ENCODE data around the gene IRF2BP2.
A peak's percentile ranks its signal among the peaks of the same experiment; 100 is the strongest.

IRF2BP2 gene

DNA sequence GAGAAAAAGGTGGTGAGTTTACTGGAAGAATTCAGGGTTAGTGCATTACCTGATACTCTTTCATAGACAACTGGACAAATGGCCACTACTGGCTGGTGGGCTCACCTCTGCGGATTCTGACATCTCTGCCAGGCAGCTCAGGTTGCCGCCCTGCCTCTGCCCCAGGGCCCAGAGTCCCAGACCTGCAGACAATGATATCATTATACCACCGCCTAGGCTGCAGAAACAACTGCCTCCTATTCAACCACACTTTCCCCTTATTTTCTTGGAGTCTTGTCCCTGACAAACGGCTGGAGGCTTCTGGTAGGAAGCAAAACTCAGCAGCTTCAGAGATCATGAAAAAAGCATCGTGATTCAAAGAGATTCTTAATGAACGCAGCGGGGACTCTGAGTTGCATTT is 37.0 kb downstream of the IRF2BP2 start:
- no peaks in the 10 kb centered on the region for H3K36me3 Mint-ChIP-seq
- H3K4me1 Mint-ChIP-seq, result no peaks in the 10 kb centered on the region
- no peak overlapping the region for H3K27ac Mint-ChIP-seq
- no peak overlapping the region for H3K4me3 Mint-ChIP-seq
- DNase-seq (ENCODE audit: low spot score in 2 of 2), result no peak
- no peak for ATAC-seq
- no peaks in the 10 kb centered on the region for H3K9me3 Mint-ChIP-seq

DNA sequence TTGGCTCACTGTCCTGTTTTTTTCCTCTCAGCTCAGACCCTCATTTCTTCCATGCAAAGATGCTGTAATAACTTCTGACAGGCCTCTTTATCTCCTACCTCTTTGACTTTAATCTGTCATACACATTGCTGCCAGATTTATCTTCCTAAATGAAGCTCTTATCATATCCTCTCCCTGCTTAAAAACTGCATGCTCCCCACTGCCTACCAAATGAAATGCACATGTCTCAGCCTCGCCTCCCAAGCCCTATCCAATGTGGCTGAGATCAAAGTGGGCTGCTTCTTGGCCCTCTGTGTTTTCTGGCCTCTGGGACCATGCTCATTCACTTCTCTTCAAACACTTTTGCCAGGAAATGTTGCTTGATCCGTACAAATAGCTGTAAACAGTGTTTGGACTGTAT is 38.3 kb downstream of the IRF2BP2 start:
- no peaks in the 10 kb centered on the region for H3K4me1 Mint-ChIP-seq
- H3K27ac Mint-ChIP-seq, result no peak overlapping the region
- H3K36me3 Mint-ChIP-seq, result no peaks in the 10 kb centered on the region
- DNase-seq (ENCODE audit: low spot score in 2 of 2) (no peak), ATAC-seq (no peak)
- no peaks in the 10 kb centered on the region for H3K9me3 Mint-ChIP-seq
- no peak overlapping the region for H3K4me3 Mint-ChIP-seq

DNA sequence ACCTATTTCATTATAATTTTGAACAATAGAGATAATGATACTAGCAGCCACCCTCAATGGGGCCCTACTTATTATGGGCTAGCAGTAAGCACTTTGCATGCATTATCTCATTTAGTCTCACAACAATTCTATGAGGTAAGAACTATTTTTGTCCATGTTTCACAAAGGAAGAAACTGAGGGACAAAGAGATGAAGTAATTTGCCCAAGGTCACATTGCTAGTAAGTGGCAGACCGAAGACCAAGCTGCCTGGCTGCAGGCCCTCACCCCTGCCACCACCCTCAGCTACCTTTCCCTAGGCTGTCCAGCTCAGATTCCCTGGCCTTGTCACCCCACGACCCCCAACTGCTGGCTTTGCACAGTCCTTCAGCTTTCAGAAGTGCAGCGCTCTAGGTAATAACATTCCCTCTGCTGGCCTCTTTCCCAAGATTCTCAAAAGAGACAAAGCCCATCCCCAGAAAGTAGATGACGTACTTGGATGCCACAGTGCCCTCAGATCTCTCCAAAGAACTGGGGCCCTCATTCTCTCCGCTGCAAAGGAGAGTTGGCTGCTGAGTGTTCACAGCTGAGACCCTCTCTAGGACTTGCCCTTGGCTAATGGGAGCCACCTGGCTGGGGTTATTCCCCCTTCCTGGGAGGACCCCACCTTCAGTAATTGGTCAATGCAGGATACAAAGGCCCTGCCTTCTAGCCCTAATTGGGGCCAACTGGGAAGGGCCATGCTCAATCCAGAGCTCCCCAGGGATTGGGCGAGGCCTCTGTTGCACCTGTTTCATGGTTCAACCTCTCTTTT is 39.5 kb downstream of the IRF2BP2 start:
- Mint-ChIP-seq H3K36me3 (no peaks in the 10 kb centered on the region), H3K4me3 (no peak overlapping the region), H3K9me3 (no peaks in the 10 kb centered on the region), H3K27ac (no peak overlapping the region), H3K4me1 (no peaks in the 10 kb centered on the region)
- no peak for DNase-seq (ENCODE audit: low spot score in 2 of 2)
- ATAC-seq, result no peak

DNA sequence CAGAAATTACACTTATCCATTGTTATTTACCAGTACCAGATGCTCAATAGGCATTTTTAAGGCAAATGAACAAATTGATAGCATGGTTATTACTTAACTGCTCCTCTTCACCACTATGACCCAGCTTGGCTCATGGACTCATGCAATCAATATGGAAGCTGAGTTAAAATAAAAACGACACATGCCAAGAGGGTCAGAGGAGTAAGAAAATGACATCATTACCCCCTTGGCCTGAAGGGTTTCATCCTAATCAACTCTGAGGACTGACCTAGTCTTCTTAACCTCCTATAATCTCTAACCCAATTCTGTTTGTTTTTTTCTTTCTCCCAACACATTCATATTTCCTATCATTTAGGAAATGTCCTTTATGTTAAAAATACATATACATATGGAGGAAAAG is 41.6 kb downstream of the IRF2BP2 start:
- Mint-ChIP-seq H3K27ac (no peak overlapping the region), H3K9me3 (no peaks in the 10 kb centered on the region), H3K4me1 (no peaks in the 10 kb centered on the region), H3K4me3 (no peak overlapping the region), H3K36me3 (no peaks in the 10 kb centered on the region)
- DNase-seq (ENCODE audit: low spot score in 2 of 2) (no peak), ATAC-seq (no peak)

DNA sequence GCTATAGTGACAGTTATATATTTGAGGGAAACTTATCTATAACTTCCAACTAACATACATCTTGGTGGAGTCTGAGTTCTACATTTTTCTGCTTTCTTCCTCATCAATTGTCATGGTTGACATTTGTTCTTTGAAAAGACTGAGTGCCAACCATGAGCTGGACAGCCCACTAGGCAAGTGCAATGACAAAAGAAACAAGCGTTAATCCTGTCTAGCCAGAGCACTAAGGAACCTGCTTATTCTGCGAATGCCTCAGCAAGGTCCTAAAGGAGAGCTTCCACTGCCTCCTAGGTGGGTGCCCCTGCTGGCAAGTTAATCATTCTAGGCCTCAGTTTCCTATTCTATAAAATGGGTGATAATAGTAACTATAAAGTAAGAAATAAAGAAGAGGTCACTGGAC is 44.8 kb downstream of the IRF2BP2 start:
- no peak for DNase-seq (ENCODE audit: low spot score in 2 of 2)
- H3K27ac Mint-ChIP-seq, result no peak overlapping the region
- H3K4me3 Mint-ChIP-seq, result no peak overlapping the region
- no peaks in the 10 kb centered on the region for H3K4me1 Mint-ChIP-seq
- H3K9me3 Mint-ChIP-seq, result no peaks in the 10 kb centered on the region
- no peaks in the 10 kb centered on the region for H3K36me3 Mint-ChIP-seq
- ATAC-seq, result no peak

DNA sequence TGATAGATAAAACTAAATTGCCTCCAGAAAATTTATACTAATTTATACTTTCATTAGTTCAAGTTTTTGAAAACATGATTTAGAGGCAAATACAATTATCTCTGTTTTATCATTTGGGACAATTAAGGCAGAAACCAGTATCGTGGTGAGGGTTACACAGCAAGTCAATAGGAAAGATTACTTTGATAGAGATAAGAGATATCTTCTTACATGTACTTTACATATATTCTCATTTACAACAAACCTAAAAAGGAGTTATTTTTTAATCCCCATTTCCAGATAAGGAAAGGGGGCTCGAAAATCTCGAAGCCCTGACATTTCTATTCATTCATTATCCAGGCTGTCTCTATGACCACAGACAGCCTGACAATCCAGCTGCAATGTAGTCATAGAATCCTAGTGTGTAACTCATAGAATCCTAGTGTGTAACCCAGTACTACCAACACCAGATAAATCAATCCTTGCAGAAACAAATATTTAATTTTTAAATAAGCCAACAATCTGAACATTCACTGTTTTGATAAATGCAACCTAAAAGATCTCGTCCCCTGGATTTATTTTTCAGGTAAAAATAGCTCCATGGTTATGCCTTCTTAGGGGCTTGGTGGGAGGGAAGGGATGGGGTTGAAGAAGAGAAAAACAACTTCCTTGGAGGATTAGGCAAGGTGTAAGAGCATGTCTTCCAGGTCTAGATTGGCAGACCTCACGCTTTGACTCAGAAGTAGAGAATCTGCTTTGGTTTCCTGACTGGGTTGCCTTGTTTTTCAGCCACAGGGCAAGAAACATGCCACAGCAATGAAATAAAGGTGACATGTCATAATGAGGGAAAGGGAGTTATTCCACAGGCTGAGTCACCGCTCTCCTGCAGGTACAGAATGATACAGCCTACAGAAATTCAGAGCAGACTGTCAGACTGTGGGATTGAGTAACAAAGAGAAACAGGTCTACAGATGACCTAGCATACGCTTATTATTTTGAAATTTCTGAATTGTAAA is 45.6 kb downstream of the IRF2BP2 start:
- no peak for DNase-seq (ENCODE audit: low spot score in 2 of 2)

DNA sequence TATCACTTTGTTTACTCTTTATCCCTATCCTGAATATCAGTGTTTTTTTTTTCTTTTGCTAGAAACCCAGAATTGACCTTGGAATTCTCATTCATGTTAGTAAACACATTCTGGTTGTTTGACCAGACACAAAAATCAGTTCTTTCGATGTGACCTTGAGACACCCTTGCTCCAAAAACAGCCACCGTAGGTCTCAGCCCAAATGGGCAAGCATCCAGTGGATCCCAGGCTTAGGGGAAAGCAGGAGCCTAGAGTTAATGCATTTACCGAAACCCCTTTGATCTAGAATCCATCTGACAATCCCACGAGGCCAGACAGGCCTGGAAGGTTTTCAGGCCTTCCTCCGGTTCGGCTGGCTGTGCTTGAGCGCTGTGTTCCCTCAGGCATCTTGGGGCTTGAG is 47.6 kb downstream of the IRF2BP2 start:
- ATAC-seq, result no peak

More for the DNA sequence above, 45.6 kb downstream of the IRF2BP2 start:
- H3K36me3 Mint-ChIP-seq, result no peaks in the 10 kb centered on the region
- no peak overlapping the region for H3K27ac Mint-ChIP-seq
- no peaks in the 10 kb centered on the region for H3K9me3 Mint-ChIP-seq
- no peak overlapping the region for H3K4me3 Mint-ChIP-seq
- H3K4me1 Mint-ChIP-seq, result no peaks in the 10 kb centered on the region
- peak; percentile 81 for ATAC-seq

DNA sequence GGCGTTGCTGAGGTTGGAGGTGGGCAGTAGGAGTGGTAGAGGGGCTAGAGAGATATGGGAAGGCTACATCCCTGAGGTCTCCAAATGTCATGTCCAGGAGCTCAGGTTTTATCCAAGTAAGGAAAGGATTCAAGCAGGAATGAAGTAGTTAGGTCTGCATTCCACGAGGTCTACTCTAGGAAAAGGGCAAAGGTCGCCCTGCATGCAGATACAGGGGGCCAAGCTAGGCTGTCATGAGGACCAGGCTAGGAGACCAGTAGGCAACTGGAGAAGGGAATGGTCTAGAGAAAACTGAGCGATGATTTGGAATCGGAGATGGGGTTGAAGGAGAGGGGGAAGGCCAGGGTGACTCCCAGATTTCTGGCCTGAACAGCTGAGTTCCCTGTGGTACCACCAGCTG is 48.7 kb downstream of the IRF2BP2 start:
- peak overlapping the region; percentile 3 for H3K27ac Mint-ChIP-seq
- H3K4me3 Mint-ChIP-seq, result no peak overlapping the region
- H3K4me1 Mint-ChIP-seq, result no peaks in the 10 kb centered on the region
- ATAC-seq, result no peak
- H3K9me3 Mint-ChIP-seq, result no peaks in the 10 kb centered on the region
- no peaks in the 10 kb centered on the region for H3K36me3 Mint-ChIP-seq
- no peak for DNase-seq (ENCODE audit: low spot score in 2 of 2)

More for the DNA sequence above, 47.6 kb downstream of the IRF2BP2 start:
- H3K4me1 Mint-ChIP-seq, result no peaks in the 10 kb centered on the region
- DNase-seq (ENCODE audit: low spot score in 2 of 2), result no peak
- no peak overlapping the region for H3K4me3 Mint-ChIP-seq
- no peaks in the 10 kb centered on the region for H3K9me3 Mint-ChIP-seq
- H3K36me3 Mint-ChIP-seq, result no peaks in the 10 kb centered on the region
- no peak overlapping the region for H3K27ac Mint-ChIP-seq

DNA sequence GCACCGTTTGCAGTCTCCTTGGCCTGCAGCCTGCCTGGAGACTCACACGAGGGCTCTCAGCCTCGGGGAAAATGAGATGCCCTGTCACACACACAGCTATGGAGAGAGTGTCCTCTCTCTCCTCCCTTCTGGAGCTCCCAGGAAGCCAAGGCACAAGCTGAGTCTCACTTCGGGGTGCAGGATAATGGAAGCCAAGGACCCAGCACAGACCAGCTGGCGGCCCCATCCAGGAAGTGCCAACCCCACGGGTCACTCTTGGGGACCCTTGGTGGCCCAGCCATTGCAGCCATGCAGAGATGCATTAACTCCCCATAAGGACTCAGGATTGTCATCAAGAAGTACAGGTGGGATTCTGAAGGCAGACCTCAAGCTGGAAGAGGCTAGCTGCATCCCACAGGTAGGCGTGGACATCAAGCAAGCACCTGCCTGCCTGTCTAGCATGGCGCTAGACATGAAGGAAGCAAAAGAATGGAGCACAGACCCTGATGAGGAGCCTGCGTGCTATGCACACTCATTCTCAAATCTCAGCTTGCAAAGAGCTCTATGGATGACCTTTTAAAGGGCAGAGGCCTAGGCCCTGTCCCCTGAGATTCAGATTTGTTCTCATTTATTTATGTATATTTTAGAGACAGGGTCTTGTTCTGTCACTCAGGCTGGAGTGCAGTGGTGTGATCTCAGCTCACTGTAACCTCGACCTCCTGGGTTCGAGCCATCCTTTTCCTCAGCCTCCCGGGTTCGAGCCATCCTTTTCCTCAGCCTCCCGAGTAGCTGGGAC is 49.9 kb downstream of the IRF2BP2 start:
- Mint-ChIP-seq H3K9me3 (no peaks in the 10 kb centered on the region), H3K27ac (no peak overlapping the region), H3K4me1 (no peaks in the 10 kb centered on the region), H3K4me3 (no peak overlapping the region), H3K36me3 (no peaks in the 10 kb centered on the region)
- DNase-seq (ENCODE audit: low spot score in 2 of 2) (no peak), ATAC-seq (no peak)

DNA sequence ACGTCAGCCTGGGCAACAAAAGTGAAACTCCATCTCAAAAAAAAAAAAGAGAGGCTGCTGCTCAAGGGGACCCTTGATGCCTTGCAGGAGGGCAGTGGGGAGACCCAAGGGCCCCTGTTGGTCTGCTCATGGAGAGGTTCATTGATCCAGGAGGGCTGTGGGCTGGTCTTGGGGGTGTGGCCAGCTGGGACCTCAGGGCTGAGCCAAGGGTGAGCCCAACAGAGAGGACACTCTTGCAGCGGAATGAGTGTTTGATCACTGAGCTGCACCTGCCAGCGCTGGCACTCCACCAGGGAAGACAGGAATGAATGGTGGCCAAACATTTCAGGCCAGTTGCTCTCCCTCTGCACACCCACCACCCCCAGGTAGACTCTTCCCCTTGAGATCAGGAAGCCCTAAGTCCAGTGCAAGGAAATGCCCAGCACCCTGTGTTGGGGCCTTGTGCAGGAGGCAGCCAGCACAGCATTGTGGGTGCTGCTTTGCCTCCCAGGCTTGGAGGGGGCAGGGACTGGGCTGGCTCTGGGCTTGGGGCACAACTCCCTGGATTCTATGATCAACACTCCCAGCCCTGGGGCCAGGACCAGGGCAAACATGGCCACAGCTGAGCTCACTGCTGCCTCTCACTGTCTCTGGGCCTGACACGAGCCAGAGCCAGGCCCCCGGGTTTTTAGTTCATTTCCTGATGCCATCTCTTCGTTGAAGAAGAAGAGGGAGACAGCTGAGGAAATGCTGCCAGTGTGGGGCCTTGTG is 50.7 kb downstream of the IRF2BP2 start:
- DNase-seq (ENCODE audit: low spot score in 2 of 2), result no peak
- no peak for ATAC-seq
- Mint-ChIP-seq H3K4me1 (no peaks in the 10 kb centered on the region), H3K36me3 (no peaks in the 10 kb centered on the region), H3K9me3 (no peaks in the 10 kb centered on the region), H3K27ac (no peak overlapping the region), H3K4me3 (no peak overlapping the region)

DNA sequence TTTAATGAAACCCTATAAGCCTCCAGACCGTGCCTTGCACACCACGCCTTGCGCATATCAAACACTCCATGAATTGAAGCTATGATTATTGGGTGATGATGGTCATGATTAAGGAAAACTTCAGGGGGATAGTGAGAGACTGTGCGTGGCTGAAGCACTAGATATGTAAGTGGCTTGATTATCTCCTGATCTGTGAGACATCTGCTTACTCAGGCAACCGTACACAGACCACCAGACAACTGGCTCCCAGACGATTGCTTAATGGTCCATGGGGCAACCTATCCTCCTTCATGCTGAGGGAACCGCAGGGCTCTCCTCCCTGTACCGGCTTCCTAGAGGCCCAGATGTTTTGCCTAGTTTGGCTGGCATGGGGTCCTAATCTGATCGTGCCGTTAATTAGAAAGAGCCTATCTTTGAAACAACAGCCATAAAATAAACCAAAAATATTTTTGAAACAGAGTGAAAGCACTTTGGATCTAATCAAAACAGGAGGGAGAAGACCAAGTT is 51.6 kb downstream of the IRF2BP2 start:
- no peaks in the 10 kb centered on the region for H3K4me1 Mint-ChIP-seq
- ATAC-seq (no peak), DNase-seq (ENCODE audit: low spot score in 2 of 2) (no peak)
- H3K4me3 Mint-ChIP-seq, result no peak overlapping the region
- no peaks in the 10 kb centered on the region for H3K9me3 Mint-ChIP-seq
- H3K27ac Mint-ChIP-seq, result no peak overlapping the region
- H3K36me3 Mint-ChIP-seq, result no peaks in the 10 kb centered on the region

DNA sequence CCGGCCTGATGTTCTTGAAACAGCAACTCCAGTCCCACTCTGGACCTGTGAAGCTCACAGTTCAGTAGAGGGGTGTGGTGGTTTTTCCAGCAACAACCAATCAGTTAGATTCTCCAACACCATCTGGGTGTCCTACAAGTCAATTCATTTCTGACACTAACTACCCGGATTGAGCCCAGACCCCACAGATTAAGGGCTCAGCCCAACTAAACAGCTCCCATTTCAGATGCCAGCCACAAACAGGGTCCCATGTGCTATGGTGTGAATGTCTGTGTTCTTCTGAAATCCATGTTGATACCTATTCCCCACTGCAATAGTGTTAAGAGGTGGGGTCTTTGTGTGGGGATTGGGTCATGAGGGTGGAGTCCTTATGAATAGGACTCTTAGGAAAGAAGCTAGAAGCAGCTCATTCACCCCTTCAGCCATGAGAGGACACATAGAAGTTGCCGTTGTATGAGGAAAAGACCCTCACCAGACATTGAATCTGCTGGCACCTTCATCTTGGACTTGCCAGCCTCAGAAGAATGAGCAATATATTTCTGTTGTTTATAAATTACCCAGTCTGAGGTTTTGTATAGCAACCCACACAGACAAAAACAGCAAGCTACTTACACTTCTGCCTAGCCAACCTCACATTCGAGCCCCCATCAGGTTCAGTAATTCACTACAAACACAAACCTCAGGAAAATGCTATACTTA is 53.6 kb downstream of the IRF2BP2 start:
- ATAC-seq (no peak), DNase-seq (ENCODE audit: low spot score in 2 of 2) (no peak)
- Mint-ChIP-seq H3K36me3 (no peaks in the 10 kb centered on the region), H3K4me3 (no peak overlapping the region), H3K4me1 (no peaks in the 10 kb centered on the region), H3K9me3 (no peaks in the 10 kb centered on the region), H3K27ac (no peak overlapping the region)

DNA sequence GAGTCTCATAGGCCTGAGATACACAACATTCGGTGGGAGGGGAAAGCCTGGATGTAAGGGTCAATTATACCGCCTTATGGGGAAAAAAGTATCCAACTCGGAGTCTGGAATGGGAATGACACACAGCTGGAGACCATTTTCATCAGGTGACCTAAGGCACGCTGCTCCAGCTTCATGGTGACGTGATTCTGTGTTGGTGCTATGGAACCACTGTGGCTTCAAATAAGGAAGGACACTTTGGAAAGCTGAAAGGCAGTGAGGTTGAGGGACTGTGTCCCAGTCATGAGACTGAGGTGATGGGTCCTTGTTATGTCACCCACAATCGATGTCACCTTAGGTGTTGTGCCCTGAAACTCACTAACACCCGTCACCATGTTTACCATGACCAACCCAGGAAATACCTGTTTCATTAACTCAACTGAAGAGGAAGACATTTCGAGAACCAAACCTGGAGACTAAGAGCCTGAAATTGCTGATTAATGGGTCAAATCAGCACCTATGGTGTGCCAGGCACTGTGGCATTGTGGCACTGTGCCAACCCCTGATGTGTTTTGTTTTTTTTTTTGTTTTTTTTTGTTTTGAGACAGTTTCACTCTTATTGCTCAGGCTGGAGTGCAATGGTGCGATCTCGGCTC is 54.5 kb downstream of the IRF2BP2 start:
- no peak for ATAC-seq
- DNase-seq (ENCODE audit: low spot score in 2 of 2), result no peak
- H3K4me3 Mint-ChIP-seq, result no peak overlapping the region
- H3K4me1 Mint-ChIP-seq, result no peaks in the 10 kb centered on the region
- no peak overlapping the region for H3K27ac Mint-ChIP-seq
- H3K36me3 Mint-ChIP-seq, result no peaks in the 10 kb centered on the region
- H3K9me3 Mint-ChIP-seq, result no peaks in the 10 kb centered on the region

Data from stimulated activated effector memory CD8-positive, alpha-beta T cell treated with anti-CD3 and anti-CD28 coated beads, Interleukin-12 subunit alpha, Interleukin-12 subunit beta, amount 100 ng/mL, for 72 hours (primary cell).